ENCODE data around the gene CCDC6.

DNA sequence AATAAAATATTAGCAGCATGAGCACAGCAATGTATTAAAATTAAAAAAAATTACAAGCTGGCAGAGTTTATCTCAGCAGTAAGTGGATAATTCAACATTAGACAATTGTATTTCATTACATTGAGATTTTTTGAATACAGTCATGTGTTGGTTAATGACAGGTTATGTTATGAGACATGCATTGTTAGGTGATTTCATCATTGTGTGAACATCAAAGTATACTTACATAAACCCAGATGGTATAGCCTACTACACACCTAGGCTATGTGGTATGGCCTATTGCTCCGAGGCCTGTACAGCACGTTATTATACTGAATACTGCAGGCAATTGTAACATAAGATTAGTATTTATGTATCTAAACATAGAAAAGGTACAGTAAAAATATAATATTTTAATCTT, 29.7 kb downstream of the CCDC6 start:
- TF ChIP-seq EZH2 (IDR thresholded peaks at IDR 0.05; ENCODE audit: borderline replicate concordance, low read length), result no peak
- TF ChIP-seq, protein P1, sequence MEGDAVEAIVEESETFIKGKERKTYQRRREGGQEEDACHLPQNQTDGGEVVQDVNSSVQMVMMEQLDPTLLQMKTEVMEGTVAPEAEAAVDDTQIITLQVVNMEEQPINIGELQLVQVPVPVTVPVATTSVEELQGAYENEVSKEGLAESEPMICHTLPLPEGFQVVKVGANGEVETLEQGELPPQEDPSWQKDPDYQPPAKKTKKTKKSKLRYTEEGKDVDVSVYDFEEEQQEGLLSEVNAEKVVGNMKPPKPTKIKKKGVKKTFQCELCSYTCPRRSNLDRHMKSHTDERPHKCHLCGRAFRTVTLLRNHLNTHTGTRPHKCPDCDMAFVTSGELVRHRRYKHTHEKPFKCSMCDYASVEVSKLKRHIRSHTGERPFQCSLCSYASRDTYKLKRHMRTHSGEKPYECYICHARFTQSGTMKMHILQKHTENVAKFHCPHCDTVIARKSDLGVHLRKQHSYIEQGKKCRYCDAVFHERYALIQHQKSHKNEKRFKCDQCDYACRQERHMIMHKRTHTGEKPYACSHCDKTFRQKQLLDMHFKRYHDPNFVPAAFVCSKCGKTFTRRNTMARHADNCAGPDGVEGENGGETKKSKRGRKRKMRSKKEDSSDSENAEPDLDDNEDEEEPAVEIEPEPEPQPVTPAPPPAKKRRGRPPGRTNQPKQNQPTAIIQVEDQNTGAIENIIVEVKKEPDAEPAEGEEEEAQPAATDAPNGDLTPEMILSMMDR (IDR thresholded peaks at IDR 0.05; ENCODE audit: low read length), result no peak

All from OCI-LY1 (cell line).